Bronchial epithelial cell (primary cell): ENCODE results near the gene PROSER2. TPM values are rescaled to one million over a fixed set of nuclear protein-coding genes. Genes with fewer than 3 reads are reported as not detected.

Source experiments
- DNase-seq: peaks from one replicate; pipeline ENCODE4 v3.0.0-alpha.2; 2010; ENCODE audit warnings: low read depth
- FAIRE-seq: peaks from 2 replicates; lab custom pipeline; 2011; peaks lifted over from hg19 to GRCh38; lab: Jason Lieb, UNC
- H3K27me3 ChIP-seq: 2 replicates; pipeline ENCODE4 v1.5.1; 2011; ENCODE audit warnings: low read length; ENCODE audit not compliant: control insufficient read depth, insufficient read depth
- H3K36me3 ChIP-seq: 2 replicates; pipeline ENCODE4 v1.5.1; 2011; ENCODE audit warnings: low read length; ENCODE audit not compliant: control insufficient read depth, insufficient read depth
- H3K4me3 ChIP-seq: 2 replicates; pipeline ENCODE4 v1.5.1; 2011; ENCODE audit warnings: mild to moderate bottlenecking, low read depth, low read length, control low read depth
- CTCF ChIP-seq: IDR thresholded peaks from 2 replicates; pipeline ENCODE4 v1.5.1; 2011; ENCODE audit warnings: mild to moderate bottlenecking, moderate library complexity, low read length, control low read depth, inconsistent platforms; ENCODE audit not compliant: insufficient read depth, severe bottlenecking
- total RNA-seq: library from RNA; depleted of rRNA; stranded (reverse); fragments of >200 nt; gene quantifications from 2 replicates; pipeline ENCODE4 v1.2.1, GENCODE V29; 2014

PROSER2 gene
- total RNA-seq, 1 donor from 2014 or later, result 20.8 TPM

DNA sequence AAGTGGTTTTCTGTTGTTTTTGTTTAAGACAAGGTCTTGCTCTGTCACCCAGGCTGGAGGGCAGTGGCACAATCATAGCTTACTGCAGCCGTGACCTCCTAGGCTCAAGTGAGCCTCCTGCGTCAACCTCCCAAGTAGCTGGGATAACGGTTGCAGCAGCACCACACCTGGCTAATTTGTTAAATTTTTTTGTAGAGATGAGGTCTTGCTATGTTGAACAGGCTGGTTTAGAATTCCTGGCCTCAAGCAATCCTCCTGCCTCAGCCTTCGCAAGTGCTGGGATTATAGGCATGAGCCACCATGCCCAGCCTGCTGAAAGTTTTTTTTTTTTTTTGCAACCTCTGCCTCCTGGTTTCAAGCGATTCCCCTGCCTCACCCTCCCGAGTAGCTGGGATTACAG, 31.1 kb downstream of the PROSER2 start:
- TF ChIP-seq CTCF, result no peak

DNA sequence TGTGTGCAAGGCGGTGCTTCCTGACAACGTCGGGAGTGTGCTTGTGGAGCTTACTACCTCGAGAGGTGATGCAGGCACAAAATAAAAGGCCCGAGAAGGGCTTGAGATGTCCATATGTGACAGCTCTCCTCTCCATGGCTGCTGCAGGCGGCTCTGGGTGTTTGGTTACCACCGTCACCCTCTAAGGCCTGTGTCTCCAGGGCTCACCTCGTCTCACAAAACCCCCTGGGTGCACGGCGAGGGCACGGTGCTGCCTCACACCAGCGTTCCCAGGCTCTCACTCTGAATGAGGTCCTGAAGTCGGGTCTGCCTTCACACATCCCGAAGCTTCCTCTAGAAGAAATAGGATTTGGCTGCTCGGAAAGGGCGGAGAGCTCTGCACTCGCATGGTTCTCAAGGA, 32.9 kb downstream of the PROSER2 start:
- FAIRE-seq, result no peak
- DNase-seq, result no peak
- Histone ChIP-seq H3K4me3 (no peak overlapping the region), H3K36me3 (peaks cover 24% of the 10 kb centered on the region), H3K27me3 (no peaks in the 10 kb centered on the region)
- TF ChIP-seq CTCF, result no peak

More for the DNA sequence above, 31.1 kb downstream of the PROSER2 start:
- FAIRE-seq, result no peak
- Histone ChIP-seq H3K27me3 (no peaks in the 10 kb centered on the region), H3K36me3 (peaks cover 26% of the 10 kb centered on the region), H3K4me3 (no peak overlapping the region)
- DNase-seq, result no peak

GRCh38 chr10:11856678-11857077, 33.5 kb downstream of the PROSER2 start:
- Histone ChIP-seq H3K36me3 (peaks cover 25% of the 10 kb centered on the region), H3K4me3 (no peak overlapping the region), H3K27me3 (no peaks in the 10 kb centered on the region)
- DNase-seq (no peak), FAIRE-seq (no peak)
- TF ChIP-seq CTCF, result no peak

- DNase-seq (no peak), FAIRE-seq (no peak)
- H3K4me3 ChIP-seq, result no peak overlapping the region
- peaks cover 27% of the 10 kb centered on the region for H3K36me3 ChIP-seq
- no peaks in the 10 kb centered on the region for H3K27me3 ChIP-seq
- no peak for TF ChIP-seq CTCF
These were observed 34.9 kb downstream of the PROSER2 start for GRCh38 chr10:11858093-11858492.

DNA sequence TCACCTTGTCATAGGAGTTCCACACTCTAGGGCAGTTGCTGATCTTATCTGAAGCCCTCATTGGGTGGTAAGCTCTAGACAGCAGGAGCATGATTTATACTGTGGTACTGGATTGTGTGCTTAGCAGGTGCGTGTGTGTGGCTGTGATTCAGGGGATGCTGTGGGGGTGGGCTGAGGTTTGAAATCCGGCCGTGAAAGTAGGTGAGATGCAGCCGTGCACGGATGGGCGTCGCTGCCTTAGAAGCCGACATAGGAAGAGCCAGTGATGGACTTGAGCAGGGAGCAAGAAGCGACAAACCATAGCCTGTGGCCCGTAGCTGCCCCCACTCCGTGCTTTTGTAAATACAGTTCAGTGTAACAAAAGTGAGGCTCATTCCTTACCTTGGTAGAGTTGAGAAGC, 38.2 kb downstream of the PROSER2 start:
- no peak overlapping the region for H3K4me3 ChIP-seq
- no peak for DNase-seq
- no peaks in the 10 kb centered on the region for H3K27me3 ChIP-seq
- peak; percentile 64 for FAIRE-seq
- TF ChIP-seq CTCF, result no peak
- peaks cover 31% of the 10 kb centered on the region for H3K36me3 ChIP-seq

- H3K4me3 ChIP-seq, result no peak overlapping the region
- TF ChIP-seq CTCF, result no peak
- H3K27me3 ChIP-seq, result no peaks in the 10 kb centered on the region
- peaks cover 31% of the 10 kb centered on the region for H3K36me3 ChIP-seq
- DNase-seq (no peak), FAIRE-seq (no peak)
These were observed 38.8 kb downstream of the PROSER2 start for GRCh38 chr10:11861811-11862428.
